SK-N-MC (cell line): ENCODE measurements around the gene TUB.

Source experiments
- FOXP2 ChIP-seq: optimal IDR thresholded peaks from 2 replicates; pipeline ENCODE3; 2011; ENCODE audit warnings: mild to moderate bottlenecking, moderate library complexity; ENCODE audit not compliant: insufficient read depth; ENCODE audit errors: extremely low read length, control extremely low read depth
- POLR2AphosphoS5 ChIP-seq: IDR thresholded peaks from 2 replicates; pipeline ENCODE4 v1.6.1; 2012; ENCODE audit warnings: mild to moderate bottlenecking, low read depth, low read length, borderline replicate concordance

DNA sequence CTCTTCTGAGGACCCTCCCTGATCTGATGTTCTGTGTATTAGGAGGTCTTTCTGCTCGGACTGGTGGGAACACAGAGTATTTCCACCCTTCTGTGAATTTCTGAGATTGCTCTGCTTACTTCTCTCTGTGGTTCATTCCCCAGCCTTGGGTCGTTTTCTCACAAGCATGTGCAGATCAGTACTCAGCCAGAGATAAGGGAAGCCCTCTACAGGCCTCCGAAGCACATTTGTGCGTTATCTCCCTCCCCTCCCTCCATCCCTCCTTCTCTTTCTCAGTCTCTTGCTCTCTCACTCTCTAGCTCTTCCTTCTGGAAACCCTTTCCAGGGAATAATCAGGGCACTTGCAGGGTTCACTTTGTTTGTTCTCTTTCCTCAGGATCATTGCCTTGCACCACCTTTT is 35.2 kb upstream of the TUB start:
- no peak for TF ChIP-seq POLR2AphosphoS5
- no peak for TF ChIP-seq FOXP2
